Fibroblast of skin of left biceps (primary cell): ENCODE measurements around the gene NFIX.

Source experiments
- DNase-seq, 2 experiments: peaks; one replicate each; pipeline ENCODE4 v3.0.0-alpha.2; 2013; ENCODE audit warnings: low read depth in 2 of 2

The NFIX gene

GRCh38 chr19:13007292-13008045 is 12.2 kb downstream of the NFIX start:
- DNase-seq, result no peak

GRCh38 chr19:13008926-13009787 is 13.9 kb downstream of the NFIX start:
- no peak for DNase-seq

- DNase-seq, result no peak
Observed at GRCh38 chr19:13010038-13010991, 15.0 kb downstream of the NFIX start.

GRCh38 chr19:13010992-13011652 is 15.8 kb downstream of the NFIX start:
- DNase-seq, result no peak

GRCh38 chr19:13011653-13012389 is 16.5 kb downstream of the NFIX start:
- no peak for DNase-seq

- DNase-seq, result no peak
Observed at GRCh38 chr19:13012390-13012689, 17.1 kb downstream of the NFIX start.

- no peak for DNase-seq
Observed at GRCh38 chr19:13012690-13013608, 17.7 kb downstream of the NFIX start.

- DNase-seq, result no peak
Observed at GRCh38 chr19:13013649-13014048, 18.4 kb downstream of the NFIX start.

GRCh38 chr19:13014101-13014920 is 19.0 kb downstream of the NFIX start:
- DNase-seq, result no peak

GRCh38 chr19:13014921-13015280 is 19.6 kb downstream of the NFIX start:
- DNase-seq, result no peak

- no peak for DNase-seq
Observed at GRCh38 chr19:13015361-13016223, 20.3 kb downstream of the NFIX start.

GRCh38 chr19:13016245-13016627 is 21.0 kb downstream of the NFIX start:
- no peak for DNase-seq

GRCh38 chr19:13016628-13017305 is 21.5 kb downstream of the NFIX start:
- DNase-seq, result no peak

GRCh38 chr19:13017306-13018034 is 22.2 kb downstream of the NFIX start:
- no peak for DNase-seq

- no peak for DNase-seq
Observed at GRCh38 chr19:13018035-13018914, 23.0 kb downstream of the NFIX start.

GRCh38 chr19:13019332-13019731 is 24.1 kb downstream of the NFIX start:
- no peak for DNase-seq
